Stromal cell of bone marrow (primary cell): ENCODE data around the gene EPHA5.

Experiments used
- DNase-seq: peaks from one replicate; pipeline ENCODE4 v3.0.0-alpha.2; 2012; ENCODE audit warnings: low read depth

The EPHA5 gene

DNA sequence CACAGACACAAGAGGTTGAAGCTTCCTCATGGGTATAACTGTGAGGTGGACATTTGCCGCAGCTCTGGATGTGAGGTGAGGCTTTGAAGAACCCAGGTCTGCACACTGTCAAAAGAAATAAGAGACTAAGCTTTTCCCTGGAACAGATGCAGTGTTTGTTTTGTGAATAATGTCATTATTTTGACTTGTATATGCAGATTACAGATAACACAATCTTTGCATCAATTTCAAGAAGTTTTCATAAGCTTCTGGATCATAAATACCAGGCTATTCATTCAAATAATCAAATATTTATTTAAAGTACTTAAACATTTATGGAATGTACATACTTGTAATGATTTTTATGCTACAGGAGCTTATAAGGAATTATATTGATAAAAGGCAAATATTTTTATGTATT is 174.8 kb downstream of the EPHA5 start:
- no peak for DNase-seq

GRCh38 chr4:65482410-65482809 is 187.9 kb downstream of the EPHA5 start:
- peak; percentile 5 for DNase-seq

DNA sequence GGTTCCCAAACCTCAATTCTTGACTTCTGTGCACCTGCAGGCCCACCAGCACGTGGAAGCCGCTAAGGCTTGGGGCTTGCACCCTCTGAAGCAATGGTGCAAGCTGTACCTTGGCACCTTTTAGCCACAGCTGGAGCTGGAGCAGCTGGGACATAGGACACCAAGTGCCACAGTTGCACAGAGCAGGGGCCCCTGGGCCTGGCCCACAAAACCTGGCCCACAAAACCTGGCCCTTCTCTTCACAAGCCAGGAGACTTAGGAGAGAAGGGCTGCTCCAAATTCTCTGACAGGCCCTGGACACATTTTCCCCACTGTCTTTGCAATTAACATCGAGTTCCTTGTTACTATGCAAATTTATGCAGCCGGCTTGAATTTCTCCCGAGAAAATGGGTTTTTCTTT is 197.8 kb downstream of the EPHA5 start:
- DNase-seq, result no peak

DNA sequence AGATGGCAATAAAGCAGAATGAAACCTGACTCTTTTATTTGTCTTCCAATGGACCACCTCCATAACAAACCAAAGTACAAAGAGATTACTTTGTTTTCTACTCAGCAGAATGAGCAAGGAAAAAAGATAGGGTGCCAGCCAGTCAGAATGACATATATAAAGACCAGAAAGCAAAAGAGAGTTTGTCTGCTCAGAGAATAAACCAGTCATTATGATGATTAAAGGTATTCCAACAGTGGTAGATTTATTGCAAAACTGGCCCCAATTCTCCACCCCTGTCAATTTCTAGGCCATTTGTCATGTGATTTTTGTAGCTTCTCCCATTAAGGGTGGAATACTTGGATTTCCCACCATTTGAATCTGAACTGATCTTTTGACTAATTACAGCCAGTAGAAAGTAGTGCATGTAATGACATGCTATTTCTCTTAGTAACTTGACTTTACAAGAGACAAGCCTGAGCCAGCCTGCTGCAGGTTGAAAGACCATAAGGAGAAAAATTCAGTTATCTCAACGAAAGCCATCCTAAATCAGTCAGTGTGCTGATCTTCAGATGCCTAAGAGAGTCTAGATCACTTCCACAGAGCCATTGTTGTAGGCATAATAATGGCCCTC is 203.1 kb downstream of the EPHA5 start:
- DNase-seq, result no peak

- DNase-seq, result no peak
Observed at GRCh38 chr4:65461781-65462180, 208.5 kb downstream of the EPHA5 start.

DNA sequence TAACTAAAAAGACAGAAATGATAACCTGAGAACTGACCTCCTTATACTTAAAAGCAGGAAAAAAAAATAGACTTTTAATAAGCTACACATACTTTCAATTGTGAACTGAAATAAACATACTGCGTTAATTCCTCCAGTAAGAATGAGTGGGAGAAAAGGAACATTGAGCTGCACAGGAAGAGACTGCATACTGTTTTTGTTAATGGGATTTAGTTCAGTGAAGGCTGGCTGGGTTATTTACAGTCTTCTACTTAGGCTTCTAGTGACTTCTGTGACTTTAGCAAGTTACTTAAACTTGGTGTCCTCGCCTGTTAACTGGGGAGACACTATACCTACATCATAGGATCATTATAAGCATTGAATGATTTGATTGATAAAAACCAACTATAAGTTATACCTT is 213.3 kb downstream of the EPHA5 start:
- no peak for DNase-seq

- no peak for DNase-seq
Observed at GRCh38 chr4:65456579-65456978, 213.7 kb downstream of the EPHA5 start.

- no peak for DNase-seq
Observed at GRCh38 chr4:65453398-65453797, 216.9 kb downstream of the EPHA5 start.

DNA sequence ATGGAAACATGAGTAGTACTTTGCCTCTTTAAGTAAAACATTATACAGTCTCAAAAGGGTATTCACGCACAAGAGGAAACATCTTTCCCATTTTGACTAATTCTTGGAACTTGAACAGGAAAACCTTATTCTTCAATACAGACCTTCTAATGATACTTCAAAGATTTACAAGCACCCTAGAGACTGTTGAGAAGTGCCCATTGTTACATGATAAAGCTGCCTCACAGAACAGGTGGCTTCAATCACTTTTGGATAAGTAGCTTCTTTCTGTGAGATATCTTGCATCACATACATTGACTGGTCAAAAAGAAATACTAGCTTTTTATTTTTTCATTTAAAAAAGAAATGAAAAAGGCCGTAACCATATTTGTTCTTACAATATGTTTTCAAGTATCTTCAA is 219.4 kb downstream of the EPHA5 start:
- no peak for DNase-seq

- no peak for DNase-seq
Observed at GRCh38 chr4:65437102-65437501, 233.2 kb downstream of the EPHA5 start.

- DNase-seq, result no peak
Observed at GRCh38 chr4:65422109-65422508, 248.2 kb downstream of the EPHA5 start.

- DNase-seq, result no peak
Observed at GRCh38 chr4:65420036-65420435, 250.3 kb downstream of the EPHA5 start.

DNA sequence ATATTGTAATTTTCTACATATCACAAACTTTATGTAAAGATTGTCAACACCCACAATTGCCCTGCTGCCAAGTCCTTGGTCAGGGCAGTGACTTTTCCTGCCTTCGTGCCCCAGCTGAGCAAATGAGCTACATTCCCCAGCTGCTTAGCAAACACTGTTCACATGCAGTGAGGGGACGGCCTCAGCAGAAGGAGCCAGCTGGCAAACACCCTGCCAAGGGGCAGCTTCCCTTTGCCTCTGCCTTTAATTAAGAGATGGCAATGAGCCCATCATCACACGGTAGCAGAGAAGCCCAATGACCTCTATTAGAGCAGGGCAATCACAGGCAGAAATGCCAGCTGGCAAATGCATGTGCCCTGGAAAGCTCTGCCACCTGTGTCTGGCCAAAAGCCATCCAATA is 253.4 kb downstream of the EPHA5 start:
- DNase-seq, result no peak

DNA sequence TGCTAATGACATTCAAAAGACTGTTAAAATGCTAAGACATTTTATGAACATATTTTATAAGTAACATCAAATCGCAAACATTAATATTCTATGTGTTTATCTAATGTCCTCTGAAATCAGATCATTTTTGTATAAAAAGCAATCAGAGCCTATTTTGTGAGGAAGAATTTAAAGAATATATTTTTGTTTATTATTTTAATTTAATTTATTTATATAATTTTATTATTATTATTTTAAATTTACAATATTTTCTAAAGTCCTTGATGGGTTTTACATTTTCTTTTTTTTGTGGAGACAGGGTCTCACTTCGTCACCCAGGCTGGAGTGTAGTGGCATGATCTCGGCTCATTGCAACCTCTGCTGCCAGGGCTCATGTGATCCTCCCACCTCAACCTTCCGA is 262.8 kb downstream of the EPHA5 start:
- DNase-seq, result no peak

DNA sequence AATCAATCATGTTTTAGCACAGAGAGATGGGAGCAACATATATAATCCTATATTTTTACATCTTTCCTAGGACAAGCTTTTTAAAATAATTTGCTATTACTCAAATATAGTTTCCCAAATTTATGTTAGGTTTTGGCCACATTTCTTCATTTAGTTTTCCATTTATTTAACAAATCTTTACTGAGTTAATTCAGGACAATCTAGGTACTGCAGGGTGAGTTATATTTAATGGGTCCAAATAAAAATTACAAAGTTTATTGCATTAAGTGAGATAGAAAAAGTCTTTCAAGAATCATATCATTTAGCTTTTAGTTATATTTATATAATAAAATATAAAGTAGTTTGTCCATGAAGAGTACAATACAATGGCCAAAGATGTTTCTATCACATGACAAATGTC is 269.2 kb downstream of the EPHA5 start:
- no peak for DNase-seq

GRCh38 chr4:65399084-65399483 is 271.2 kb downstream of the EPHA5 start:
- no peak for DNase-seq

DNA sequence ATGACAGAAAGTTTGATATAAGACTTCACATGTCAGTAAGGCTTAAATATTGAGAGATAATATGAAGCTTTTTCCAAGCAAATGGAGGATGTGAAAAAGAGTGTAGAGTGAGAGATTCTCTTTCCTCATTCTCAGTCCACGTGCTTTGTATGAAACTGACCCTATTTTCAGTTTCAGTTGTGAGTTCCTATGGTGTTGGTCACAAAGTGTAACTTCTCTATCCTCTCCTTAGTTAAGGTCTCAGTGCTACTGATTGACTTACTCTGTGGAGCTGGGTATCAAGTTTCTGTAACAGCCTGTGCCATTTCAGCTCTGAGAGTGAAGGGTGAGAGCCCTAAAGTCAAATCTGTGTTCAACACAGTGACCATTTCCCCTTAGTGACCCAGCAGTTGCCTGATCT is 277.2 kb downstream of the EPHA5 start:
- no peak for DNase-seq

- no peak for DNase-seq
Observed at GRCh38 chr4:65392488-65392887, 277.8 kb downstream of the EPHA5 start.

DNA sequence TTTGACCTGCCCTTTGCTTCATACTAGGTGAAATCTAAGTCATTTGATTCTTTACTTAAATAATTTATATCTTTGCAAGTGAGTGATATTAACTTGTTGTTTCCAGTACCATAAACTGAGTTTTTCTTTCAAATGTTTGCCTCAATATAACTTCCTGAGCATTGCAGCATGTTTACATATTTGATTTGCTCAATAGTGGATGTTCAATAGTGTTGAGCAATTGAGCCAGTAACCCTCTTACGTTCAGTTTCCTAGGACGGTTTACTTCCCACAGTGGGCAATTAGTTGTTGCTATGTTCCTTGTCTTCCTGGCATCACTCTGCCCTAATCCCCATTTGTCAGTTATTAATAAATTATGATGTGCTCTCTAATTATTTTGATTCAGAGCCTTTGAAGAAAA is 278.5 kb downstream of the EPHA5 start:
- DNase-seq, result no peak

- DNase-seq, result no peak
Observed at GRCh38 chr4:65391382-65391781, 278.9 kb downstream of the EPHA5 start.

GRCh38 chr4:65386927-65387326 is 283.4 kb downstream of the EPHA5 start:
- no peak for DNase-seq

DNA sequence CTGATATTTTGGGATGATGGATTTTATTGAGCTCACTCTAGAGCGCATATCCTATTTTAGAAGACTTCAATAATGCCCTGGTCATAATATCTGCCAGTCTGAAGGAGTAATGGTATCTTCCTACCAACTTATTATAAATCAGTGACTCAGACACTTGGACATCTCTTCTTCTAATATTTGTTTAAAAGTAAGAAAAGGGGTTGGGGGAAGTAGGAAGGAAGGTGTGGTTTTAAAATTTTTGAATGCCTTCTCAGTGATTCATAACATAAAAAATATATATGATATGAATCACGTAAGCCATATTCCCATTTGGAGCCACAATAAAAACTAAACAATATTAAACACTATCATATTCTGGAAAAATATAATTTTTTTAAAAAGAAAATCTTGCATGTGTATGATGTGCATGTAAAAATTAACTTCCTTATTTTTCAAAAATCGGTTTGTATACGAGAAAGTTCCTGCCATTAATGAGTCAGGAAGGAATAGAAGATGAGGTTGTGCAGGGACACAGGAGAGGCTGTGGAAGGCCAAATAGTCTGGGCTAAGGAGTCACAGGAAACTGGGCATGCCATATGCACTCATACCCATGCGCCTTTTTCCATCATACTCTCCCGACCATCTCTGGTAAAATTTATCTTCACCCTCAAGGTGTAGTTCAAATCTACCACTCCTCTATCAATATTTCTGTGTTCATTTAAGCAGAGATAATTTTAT is 286.5 kb downstream of the EPHA5 start:
- DNase-seq, result no peak

DNA sequence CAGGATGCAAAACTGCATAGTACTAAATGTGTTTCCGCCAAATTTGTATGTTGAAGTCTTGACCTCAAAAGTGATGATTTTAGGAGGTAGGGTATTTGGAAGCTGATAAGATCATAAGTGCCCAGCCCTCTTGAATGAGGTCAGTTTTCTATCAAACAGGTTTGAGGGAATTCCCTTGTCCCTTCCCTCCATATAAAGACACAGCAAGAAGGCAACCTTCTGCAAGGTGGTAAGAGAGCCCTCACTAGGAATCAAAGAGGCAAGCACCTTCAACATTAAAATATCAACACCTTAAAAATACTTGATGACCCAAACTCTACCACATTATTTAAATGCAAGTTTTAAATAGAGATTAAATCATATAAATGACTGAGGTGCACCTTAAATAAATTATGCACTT is 288.6 kb downstream of the EPHA5 start:
- DNase-seq, result no peak

DNA sequence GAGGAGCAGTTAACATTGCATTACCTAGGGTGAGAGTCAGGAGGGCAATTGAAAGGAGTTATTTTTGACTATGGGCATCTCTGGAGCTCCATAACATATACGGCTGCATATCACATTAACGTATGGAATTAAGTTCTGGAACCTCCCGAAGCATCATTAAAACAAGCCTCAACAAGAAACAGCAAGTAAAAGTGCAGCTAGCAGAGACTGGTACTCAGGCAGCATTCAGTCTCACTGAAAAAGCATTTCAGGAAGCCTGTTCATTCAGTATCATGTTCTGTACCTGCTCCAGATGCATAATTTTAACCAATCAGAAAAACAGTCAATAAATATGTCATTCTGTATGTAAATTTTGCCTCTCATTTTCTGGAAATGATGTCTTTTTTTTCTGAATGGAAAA is 299.6 kb downstream of the EPHA5 start:
- DNase-seq, result no peak
